Measurements from ENCODE around the gene MCTP2. TPM values are rescaled to one million over a fixed set of nuclear protein-coding genes. Genes with fewer than 3 reads are reported as not detected.

MCTP2 gene
- total RNA-seq, 1 experiment from 2014 or later, result 7.4 TPM

- ChIA-PET CTCF (interaction anchor here (0.8 kb wide), 1 partner anchor 9 kb away, joined by 3 read pairs; no protein-coding TSS in a partner anchor), POLR2A (no interaction called here)
- no peak for TF ChIP-seq USF1 (CRISPR knock-in tag; IDR thresholded peaks at IDR 0.05)
- no peak for TF ChIP-seq ZNF232 (CRISPR knock-in tag; IDR thresholded peaks at IDR 0.05)
- no peak for TF ChIP-seq ZNF512 (CRISPR knock-in tag; IDR thresholded peaks at IDR 0.05; ENCODE audit: borderline replicate concordance)
- TF ChIP-seq SOX15 (CRISPR knock-in tag; IDR thresholded peaks at IDR 0.05), result no peak
- TF ChIP-seq SMAD3 (CRISPR knock-in tag; IDR thresholded peaks at IDR 0.05; ENCODE audit: borderline replicate concordance), result no peak
- no peak for TF ChIP-seq HMGA2 (CRISPR knock-in tag; IDR thresholded peaks at IDR 0.05)
- TF ChIP-seq PRDM15 (CRISPR knock-in tag; IDR thresholded peaks at IDR 0.05), result no peak
- no peak for TF ChIP-seq TCF7 (CRISPR knock-in tag; IDR thresholded peaks at IDR 0.05; ENCODE audit: low read depth)
- Mint-ChIP-seq H3K36me3 (no peaks in the 10 kb centered on the region), H3K4me3 (no peak overlapping the region), H3K9me3 (no peaks in the 10 kb centered on the region), H3K4me1 (peaks cover 12% of the 10 kb centered on the region), H3K27ac (no peak overlapping the region), H3K27me3 (ENCODE audit: low read depth) (no peaks in the 10 kb centered on the region; the same call in 1 of the 2 replicates)
- DNase-seq (ENCODE audit: low spot score) (no peak), ATAC-seq (no peak)
These were observed 8.1 kb downstream of the MCTP2 start for GRCh38 chr15:94239474-94239873.

GRCh38 chr15:94240480-94240879, 9.1 kb downstream of the MCTP2 start:
- POLR2A ChIA-PET, result interaction anchor here (0.5 kb wide), 1 partner anchor 42 kb away, joined by 3 read pairs; no protein-coding TSS in a partner anchor
- TF ChIP-seq USF2 (CRISPR knock-in tag; IDR thresholded peaks at IDR 0.05), result no peak
- no peak for TF ChIP-seq MXD4 (CRISPR knock-in tag; IDR thresholded peaks at IDR 0.05; ENCODE audit: borderline replicate concordance)
- no peak for TF ChIP-seq ETV6 (CRISPR knock-in tag; IDR thresholded peaks at IDR 0.05)
- no peak for TF ChIP-seq GRHL2 (CRISPR knock-in tag; IDR thresholded peaks at IDR 0.05; ENCODE audit: insufficient replicate concordance, severe bottlenecking)
- no peak for TF ChIP-seq E2F5 (CRISPR knock-in tag; IDR thresholded peaks at IDR 0.05)
- TF ChIP-seq ATF6 (CRISPR knock-in tag; IDR thresholded peaks at IDR 0.05), result no peak
- TF ChIP-seq AFF4 (CRISPR knock-in tag; IDR thresholded peaks at IDR 0.05; ENCODE audit: borderline replicate concordance), result no peak
- no peak for TF ChIP-seq NR3C1 (CRISPR knock-in tag; conservative IDR thresholded peaks at IDR 0.05; ENCODE audit: low read depth)
- TF ChIP-seq OVOL2 (CRISPR knock-in tag; IDR thresholded peaks at IDR 0.05; ENCODE audit: borderline replicate concordance), result no peak
- no peak for TF ChIP-seq SMAD3 (CRISPR knock-in tag; IDR thresholded peaks at IDR 0.05; ENCODE audit: borderline replicate concordance)
- TF ChIP-seq JAZF1 (CRISPR knock-in tag; IDR thresholded peaks at IDR 0.05), result no peak
- no peak for TF ChIP-seq CREB1 (CRISPR knock-in tag; IDR thresholded peaks at IDR 0.05)
- TF ChIP-seq NFATC4 (CRISPR knock-in tag; IDR thresholded peaks at IDR 0.05), result no peak
- TF ChIP-seq MYBL2 (CRISPR knock-in tag; IDR thresholded peaks at IDR 0.05), result no peak
- TF ChIP-seq ZNF396 (CRISPR knock-in tag; IDR thresholded peaks at IDR 0.05; ENCODE audit: borderline replicate concordance), result no peak

More at GRCh38 chr15:94240480-94240879, 9.1 kb downstream of the MCTP2 start:
- Mint-ChIP-seq H3K27me3 (ENCODE audit: low read depth) (no peaks in the 10 kb centered on the region; the same call in 1 of the 2 replicates), H3K27ac (no peak overlapping the region), H3K4me1 (peaks cover 10% of the 10 kb centered on the region), H3K9me3 (no peaks in the 10 kb centered on the region), H3K36me3 (no peaks in the 10 kb centered on the region), H3K4me3 (no peak overlapping the region)
- DNase-seq (ENCODE audit: low spot score) (no peak), ATAC-seq (no peak)
- CTCF ChIA-PET, result no interaction called here

Data from WTC11 (cell line).